Nephron progenitor cell (in vitro differentiated cells): ENCODE data around the gene FAM234B.
"Not testable (repeated sequence)": the region's sequence is repeated elsewhere in the genome, so short reads cannot be mapped to it uniquely, and the experiment has no call there.

Experiments
- DNase-seq: peaks from one replicate; pipeline ENCODE4 v3.0.0; 2021
- H3K27ac Mint-ChIP-seq: 2 replicates; pipeline ENCODE4 v1.8.0; 2021; ENCODE audit warnings: mild to moderate bottlenecking, moderate library complexity, mixed read lengths
- H3K27me3 Mint-ChIP-seq: 2 replicates; pipeline ENCODE4 v1.8.0; 2021; ENCODE audit warnings: mild to moderate bottlenecking, low read depth, mixed read lengths; ENCODE audit not compliant: poor library complexity
- H3K36me3 Mint-ChIP-seq: 2 replicates; pipeline ENCODE4 v1.8.0; 2021; ENCODE audit warnings: low read depth, mixed read lengths
- H3K4me1 Mint-ChIP-seq: 2 replicates; pipeline ENCODE4 v1.8.0; 2021; ENCODE audit warnings: mixed read lengths
- H3K4me3 Mint-ChIP-seq: 2 replicates; pipeline ENCODE4 v1.8.0; 2021; ENCODE audit warnings: mild to moderate bottlenecking, moderate library complexity, mixed read lengths
- H3K9me3 Mint-ChIP-seq: 2 replicates; pipeline ENCODE4 v1.8.0; 2021; ENCODE audit warnings: mild to moderate bottlenecking, moderate library complexity, mixed read lengths
- TF ChIP-seq, protein P1 (sequence below): fragments of 200-600 bp; sonication (generic); IDR thresholded peaks from 2 replicates; pipeline ENCODE4 v1.5.0; 2021; ENCODE audit warnings: antibody characterized with exemption

FAM234B gene

DNA sequence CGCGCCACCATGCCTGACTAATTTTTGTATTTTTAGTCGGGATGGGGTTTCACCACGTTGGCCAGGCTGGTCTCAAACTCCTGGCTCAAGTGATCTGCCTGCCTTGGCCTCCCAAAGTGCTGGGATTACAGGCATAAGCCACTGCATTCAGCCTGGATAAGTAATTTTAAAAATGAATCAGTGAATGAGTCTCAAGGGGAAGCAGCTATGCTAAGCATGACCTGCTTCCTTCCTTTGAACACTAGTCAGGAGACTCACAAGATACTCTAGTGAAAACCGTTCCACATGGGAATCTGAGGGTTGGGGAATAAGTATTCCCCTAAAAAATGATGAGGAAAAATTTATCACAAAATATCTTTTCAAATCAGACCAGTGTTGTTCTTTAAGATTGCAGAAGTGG, 10.7 kb upstream of the FAM234B start:
- Mint-ChIP-seq H3K4me1 (peaks cover 23% of the 10 kb centered on the region), H3K27me3 (peaks cover under 1% of the 10 kb centered on the region), H3K9me3 (no peaks in the 10 kb centered on the region), H3K4me3 (no peak overlapping the region), H3K36me3 (no peaks in the 10 kb centered on the region), H3K27ac (no peak overlapping the region)
- DNase-seq: no peak
- TF ChIP-seq, protein P1, sequence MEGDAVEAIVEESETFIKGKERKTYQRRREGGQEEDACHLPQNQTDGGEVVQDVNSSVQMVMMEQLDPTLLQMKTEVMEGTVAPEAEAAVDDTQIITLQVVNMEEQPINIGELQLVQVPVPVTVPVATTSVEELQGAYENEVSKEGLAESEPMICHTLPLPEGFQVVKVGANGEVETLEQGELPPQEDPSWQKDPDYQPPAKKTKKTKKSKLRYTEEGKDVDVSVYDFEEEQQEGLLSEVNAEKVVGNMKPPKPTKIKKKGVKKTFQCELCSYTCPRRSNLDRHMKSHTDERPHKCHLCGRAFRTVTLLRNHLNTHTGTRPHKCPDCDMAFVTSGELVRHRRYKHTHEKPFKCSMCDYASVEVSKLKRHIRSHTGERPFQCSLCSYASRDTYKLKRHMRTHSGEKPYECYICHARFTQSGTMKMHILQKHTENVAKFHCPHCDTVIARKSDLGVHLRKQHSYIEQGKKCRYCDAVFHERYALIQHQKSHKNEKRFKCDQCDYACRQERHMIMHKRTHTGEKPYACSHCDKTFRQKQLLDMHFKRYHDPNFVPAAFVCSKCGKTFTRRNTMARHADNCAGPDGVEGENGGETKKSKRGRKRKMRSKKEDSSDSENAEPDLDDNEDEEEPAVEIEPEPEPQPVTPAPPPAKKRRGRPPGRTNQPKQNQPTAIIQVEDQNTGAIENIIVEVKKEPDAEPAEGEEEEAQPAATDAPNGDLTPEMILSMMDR: no peak

DNA sequence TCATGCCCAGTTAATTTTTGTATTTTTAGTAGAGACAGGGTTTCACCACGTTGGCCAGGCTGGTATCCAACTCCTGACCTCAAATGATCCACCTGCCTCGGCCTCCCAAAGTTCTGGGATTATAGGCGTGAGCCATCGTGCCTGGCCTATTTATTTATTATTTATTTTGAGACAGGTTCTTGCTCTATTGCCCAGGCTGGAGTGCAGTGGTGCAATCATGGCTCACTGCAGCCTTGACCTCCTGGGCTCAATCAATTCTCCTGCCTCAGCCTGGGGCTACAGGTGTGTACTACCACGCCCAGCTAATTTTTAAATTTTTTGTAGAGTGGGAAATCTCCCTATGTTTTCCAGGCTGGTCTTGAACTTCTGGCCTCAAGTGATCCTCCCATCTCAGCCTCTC, 8.8 kb upstream of the FAM234B start:
- H3K4me3 Mint-ChIP-seq, H3K9me3 Mint-ChIP-seq, H3K27me3 Mint-ChIP-seq, DNase-seq, H3K27ac Mint-ChIP-seq, H3K36me3 Mint-ChIP-seq: not testable (repeated sequence)
- peaks cover 35% of the 10 kb centered on the region for H3K4me1 Mint-ChIP-seq

DNA sequence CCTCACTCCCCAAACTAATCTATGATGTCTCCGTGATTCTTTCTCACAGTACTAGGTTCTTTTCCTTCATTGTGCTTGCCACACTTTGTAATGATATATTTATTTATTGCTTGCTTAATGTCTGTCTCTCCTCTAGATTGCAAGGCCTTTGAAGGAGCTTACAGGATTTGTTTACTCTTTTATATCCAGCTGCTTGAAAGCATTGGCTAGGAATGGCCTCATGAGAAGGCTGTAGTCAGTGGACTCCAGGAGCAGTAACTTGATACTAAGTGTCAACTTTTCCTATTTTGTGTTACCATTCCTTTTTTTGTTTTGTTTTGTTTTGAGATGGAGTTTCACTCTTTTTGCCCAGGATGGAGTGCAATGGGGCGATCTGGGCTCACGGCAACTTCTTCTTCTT, 7.3 kb upstream of the FAM234B start:
- Mint-ChIP-seq H3K27ac (peak overlapping the region; percentile 38), H3K36me3 (no peaks in the 10 kb centered on the region), H3K4me1 (peaks cover 47% of the 10 kb centered on the region), H3K4me3 (no peak overlapping the region), H3K9me3 (no peaks in the 10 kb centered on the region), H3K27me3 (peaks cover 5% of the 10 kb centered on the region)
- no peak for DNase-seq
- TF ChIP-seq, protein P1: no peak

DNA sequence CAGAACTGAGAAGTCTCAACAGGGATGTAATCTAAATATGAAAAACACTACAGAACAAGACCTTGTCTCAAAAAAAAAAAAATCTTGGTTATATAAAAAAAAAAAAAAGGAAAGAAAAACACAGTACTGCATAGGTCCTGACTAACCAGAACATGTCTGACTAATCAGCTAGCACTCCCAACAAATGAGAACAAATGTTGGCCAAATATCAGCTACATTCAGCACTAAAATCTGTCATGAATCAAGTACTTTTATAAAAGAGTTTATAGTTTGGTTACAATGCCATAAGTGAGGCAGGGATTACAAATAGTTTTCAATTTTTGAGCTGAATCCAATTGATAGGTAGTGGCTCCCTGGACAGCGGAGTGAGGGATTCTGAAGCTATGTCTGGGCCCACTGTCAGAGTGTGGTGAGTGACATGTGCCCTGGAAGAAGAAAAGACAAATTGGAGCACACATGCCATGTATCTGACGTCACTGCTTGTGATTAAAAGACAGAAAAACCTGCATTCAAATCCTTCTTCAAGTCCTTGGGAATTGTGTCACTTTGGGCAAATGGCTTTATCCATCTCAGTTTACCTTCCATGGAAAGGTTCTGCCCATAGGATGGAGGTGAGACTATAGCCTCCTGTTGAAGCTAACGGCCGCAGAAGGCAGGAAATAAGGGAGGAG, 5.6 kb upstream of the FAM234B start:
- Mint-ChIP-seq H3K36me3 (no peaks in the 10 kb centered on the region), H3K9me3 (no peaks in the 10 kb centered on the region), H3K27ac (no peak overlapping the region), H3K27me3 (peaks cover 5% of the 10 kb centered on the region), H3K4me3 (no peak overlapping the region), H3K4me1 (peaks cover 63% of the 10 kb centered on the region)
- TF ChIP-seq, protein P1: no peak
- DNase-seq: no peak

DNA sequence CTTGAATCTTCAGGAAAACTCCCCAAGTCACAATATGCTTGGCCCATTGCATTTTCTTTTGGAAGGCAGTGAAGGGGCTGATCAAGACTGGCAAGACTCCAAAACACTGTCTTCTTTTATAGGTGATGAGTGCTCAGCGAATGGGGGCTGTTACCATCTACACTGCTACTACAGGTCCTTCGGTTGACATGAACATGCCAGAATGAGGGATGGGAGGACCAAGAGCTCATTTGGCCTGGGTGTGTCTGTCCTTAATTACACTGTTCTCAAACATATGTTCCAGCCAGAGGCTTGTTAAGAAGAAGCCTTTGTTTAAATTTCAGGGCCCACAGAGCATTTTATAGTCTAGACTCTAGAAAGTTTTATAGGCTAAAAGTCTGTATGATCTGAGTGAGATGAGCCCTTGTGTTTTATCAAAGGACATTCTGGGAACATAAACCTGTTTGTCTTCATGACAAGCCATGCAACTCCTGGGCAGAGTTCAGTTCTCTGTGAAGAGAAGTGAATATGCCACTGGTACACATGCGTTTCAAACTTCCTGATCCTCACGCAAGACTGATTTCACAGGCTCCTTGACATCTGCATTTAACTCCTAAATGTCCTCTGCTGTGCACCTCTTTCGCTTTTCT, 4.7 kb upstream of the FAM234B start:
- TF ChIP-seq, protein P1: no peak
- peaks cover 69% of the 10 kb centered on the region for H3K4me1 Mint-ChIP-seq
- H3K27me3 Mint-ChIP-seq: peaks cover 8% of the 10 kb centered on the region
- H3K9me3 Mint-ChIP-seq: no peaks in the 10 kb centered on the region
- H3K4me3 Mint-ChIP-seq: no peak overlapping the region
- no peak for DNase-seq
- no peaks in the 10 kb centered on the region for H3K36me3 Mint-ChIP-seq
- H3K27ac Mint-ChIP-seq: no peak overlapping the region

DNA sequence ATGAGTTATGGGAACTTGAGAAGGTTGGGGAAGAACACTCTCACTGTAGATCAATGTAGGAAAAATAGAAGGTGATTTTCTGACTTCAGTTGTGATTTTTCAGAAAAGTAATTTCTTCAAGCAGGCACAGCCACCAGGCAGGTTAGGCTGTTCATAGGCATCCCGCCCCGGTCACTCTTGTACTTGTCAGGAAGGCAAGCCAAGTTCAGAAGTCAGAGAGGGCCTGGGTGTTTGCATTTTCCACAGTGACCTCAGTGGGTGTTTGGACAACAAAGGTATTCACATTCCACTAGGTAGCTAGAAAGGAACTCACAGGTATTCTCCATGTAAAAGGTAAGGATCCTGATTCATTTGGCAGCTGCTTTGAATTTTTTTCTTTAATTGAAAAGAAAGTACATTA, 3.0 kb upstream of the FAM234B start:
- Mint-ChIP-seq H3K27ac (no peak overlapping the region), H3K4me3 (no peak overlapping the region), H3K36me3 (no peaks in the 10 kb centered on the region), H3K27me3 (peaks cover 8% of the 10 kb centered on the region), H3K9me3 (no peaks in the 10 kb centered on the region), H3K4me1 (peaks cover 79% of the 10 kb centered on the region)
- TF ChIP-seq, protein P1: no peak
- no peak for DNase-seq
